Right lung (tissue), 5 donors: Measurements from ENCODE around the gene DUSP8. TPM values are rescaled to one million over a fixed set of nuclear protein-coding genes. Genes with fewer than 3 reads are reported as not detected.

Source experiments
- DNase-seq, 2 donors: peaks; one replicate each; pipeline ENCODE4 v3.0.0-alpha.2; 2013
- polyA plus RNA-seq, 5 donors: library from polyadenylated mRNA; unstranded; fragments of 120-200 nt; gene quantifications; one replicate each; pipeline versions ENCODE4 v1.2.1 to v1.2.3, GENCODE V29; 2013; ENCODE audit warnings: inconsistent platforms in 1 of 5, low replicate concordance in 1 of 5; ENCODE audit not compliant: insufficient read length in 5 of 5, insufficient read depth in 1 of 5

Gene DUSP8
- polyA plus RNA-seq, 5 donors: 0.85 to 1.8 (median 1.2) TPM

GRCh38 chr11:1532606-1533341 is 39.3 kb downstream of the DUSP8 start:
- DNase-seq: no peak

GRCh38 chr11:1532014-1532586 is 40.0 kb downstream of the DUSP8 start:
- no peak for DNase-seq

GRCh38 chr11:1531449-1532013 is 40.5 kb downstream of the DUSP8 start:
- no peak for DNase-seq

- no peak for DNase-seq
Measured at GRCh38 chr11:1530686-1531448, 41.2 kb downstream of the DUSP8 start.

GRCh38 chr11:1529774-1530173 is 42.3 kb downstream of the DUSP8 start:
- DNase-seq: no peak

- no peak for DNase-seq
Measured at GRCh38 chr11:1529286-1529685, 42.8 kb downstream of the DUSP8 start.

- no peak for DNase-seq
Measured at GRCh38 chr11:1528710-1529109, 43.4 kb downstream of the DUSP8 start.

GRCh38 chr11:1526785-1527184 is 45.3 kb downstream of the DUSP8 start:
- no peak for DNase-seq

- DNase-seq: no peak
Measured at GRCh38 chr11:1523779-1524178, 48.3 kb downstream of the DUSP8 start.

GRCh38 chr11:1523077-1523476 is 49.0 kb downstream of the DUSP8 start:
- no peak for DNase-seq

GRCh38 chr11:1522081-1522424 is 50.0 kb downstream of the DUSP8 start:
- DNase-seq: no peak

GRCh38 chr11:1521382-1522080 is 50.5 kb downstream of the DUSP8 start:
- DNase-seq: no peak

GRCh38 chr11:1520663-1521267 is 51.3 kb downstream of the DUSP8 start:
- DNase-seq: peak; percentile 25 to 40

GRCh38 chr11:1520209-1520662 is 51.8 kb downstream of the DUSP8 start:
- no peak for DNase-seq

GRCh38 chr11:1519028-1520010 is 52.8 kb downstream of the DUSP8 start:
- DNase-seq: no peak

GRCh38 chr11:1518301-1518700 is 53.8 kb downstream of the DUSP8 start:
- DNase-seq: no peak

GRCh38 chr11:1517117-1518005 is 54.7 kb downstream of the DUSP8 start:
- no peak for DNase-seq

GRCh38 chr11:1516273-1517067 is 55.6 kb downstream of the DUSP8 start:
- DNase-seq: no peak
